HG02763 (cell line): Measurements from ENCODE around the gene KRTAP12-4.
"Not testable (repeated sequence)": the region's sequence is repeated elsewhere in the genome, so short reads cannot be mapped to it uniquely, and the experiment has no call there.

Experiments used
- ATAC-seq: cut with Tn5 transposase; IDR thresholded peaks from one replicate; pipeline ENCODE4 v1.9.1; 2021; ENCODE audit warnings: mild to moderate bottlenecking, moderate library complexity; ENCODE audit not compliant: unreplicated experiment

Gene KRTAP12-4

GRCh38 chr21:44637018-44637850, 17.2 kb downstream of the KRTAP12-4 start, which contains the start of gene KRTAP10-10:
Gene KRTAP10-10 (plus strand): TSS chr21:44637356. CDS start chr21:44637418, 62 bp downstream.
- no peak for ATAC-seq

- no peak for ATAC-seq
These were observed 18.0 kb downstream of the KRTAP12-4 start for GRCh38 chr21:44636209-44637017.

DNA sequence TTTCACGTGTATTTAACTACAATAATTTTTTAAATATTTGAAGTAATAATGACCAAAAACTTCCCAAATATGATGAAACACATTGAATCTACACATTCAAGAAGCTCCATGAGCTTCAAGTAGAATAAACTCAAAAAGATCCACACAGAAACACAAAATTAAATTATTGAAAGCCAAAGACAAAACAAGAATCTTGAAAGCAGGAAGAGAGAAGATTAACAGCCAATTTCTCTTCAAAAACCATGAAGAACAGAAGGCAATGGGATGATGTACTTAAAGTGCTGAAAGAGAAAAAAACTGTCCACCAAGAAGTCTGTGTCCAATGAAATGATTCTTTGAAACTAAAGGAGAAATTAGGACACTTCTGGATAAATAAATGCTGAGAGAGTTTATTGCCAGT, 22.4 kb downstream of the KRTAP12-4 start:
- ATAC-seq = no peak

- ATAC-seq = no peak
These were observed 24.0 kb downstream of the KRTAP12-4 start for GRCh38 chr21:44630440-44630839.

DNA sequence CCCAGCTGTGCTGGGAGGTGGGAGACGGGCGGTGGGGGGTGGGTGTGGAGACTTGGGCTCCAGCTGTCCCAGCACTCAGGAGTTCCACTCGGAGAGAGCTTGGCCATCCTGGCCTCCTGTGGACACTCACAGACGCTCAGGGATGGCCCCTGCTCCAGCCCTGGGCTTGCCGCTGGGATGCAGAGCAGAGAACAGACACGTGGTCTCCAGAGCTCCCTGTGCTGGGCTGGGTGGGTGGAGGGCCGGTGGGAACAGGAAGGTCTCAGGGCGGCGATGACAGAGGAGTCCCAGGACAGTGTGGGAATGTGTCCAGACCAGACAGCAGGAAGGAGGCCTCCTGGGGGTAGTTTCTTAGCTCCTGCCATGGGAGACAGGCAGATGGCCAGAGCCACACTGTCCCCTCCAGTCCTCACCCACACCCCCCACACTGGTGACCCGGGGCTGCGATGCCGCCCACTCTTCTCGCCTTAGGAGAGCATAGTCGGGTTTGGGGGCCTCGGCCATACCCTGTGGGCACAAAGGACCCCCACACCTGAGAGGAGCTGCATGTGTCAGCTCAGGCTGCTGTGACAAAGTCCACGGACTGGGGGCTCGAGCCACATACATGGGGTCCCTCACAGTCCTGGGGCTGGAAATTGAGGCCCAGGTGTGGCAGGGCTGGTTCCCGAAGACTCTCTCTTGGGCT, 25.6 kb downstream of the KRTAP12-4 start:
- ATAC-seq = no peak

GRCh38 chr21:44627831-44628233, 26.6 kb downstream of the KRTAP12-4 start:
- not testable (repeated sequence) for ATAC-seq

- ATAC-seq = not testable (repeated sequence)
These were observed 27.2 kb downstream of the KRTAP12-4 start for GRCh38 chr21:44627181-44627822.

DNA sequence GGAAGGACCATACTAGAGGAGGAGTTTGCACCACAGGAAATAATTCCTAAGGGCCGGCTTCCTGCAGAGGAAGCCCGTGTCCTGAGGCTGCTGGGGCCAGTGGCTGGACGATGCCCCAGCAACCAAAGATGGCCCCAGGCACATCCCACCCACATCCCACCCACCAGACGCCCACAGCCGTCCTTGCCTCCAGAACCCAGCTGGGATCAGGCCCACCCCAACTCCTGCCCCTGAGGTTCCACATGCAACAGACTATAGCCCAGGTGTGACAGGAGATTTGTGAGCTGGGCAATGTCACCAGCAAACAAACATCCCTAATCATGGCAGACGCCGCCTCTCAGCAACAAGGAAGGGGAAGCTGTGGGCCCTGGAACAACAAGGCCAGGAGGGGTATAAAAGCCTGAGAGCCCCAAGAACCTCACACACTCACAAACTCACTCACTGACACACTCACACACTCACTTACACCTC, 27.8 kb downstream of the KRTAP12-4 start, which contains the start of gene KRTAP10-9:
Gene KRTAP10-9, plus strand, starts transcription at position 421 of the 471 bp plus-strand sequence. CDS start 79 bp downstream, outside the sequence.
- ATAC-seq = no peak

GRCh38 chr21:44626262-44626661, 28.2 kb downstream of the KRTAP12-4 start:
- ATAC-seq = no peak

- ATAC-seq = no peak
These were observed 28.7 kb downstream of the KRTAP12-4 start for GRCh38 chr21:44625756-44626155.

GRCh38 chr21:44623575-44623974, 30.9 kb downstream of the KRTAP12-4 start:
- ATAC-seq = no peak

DNA sequence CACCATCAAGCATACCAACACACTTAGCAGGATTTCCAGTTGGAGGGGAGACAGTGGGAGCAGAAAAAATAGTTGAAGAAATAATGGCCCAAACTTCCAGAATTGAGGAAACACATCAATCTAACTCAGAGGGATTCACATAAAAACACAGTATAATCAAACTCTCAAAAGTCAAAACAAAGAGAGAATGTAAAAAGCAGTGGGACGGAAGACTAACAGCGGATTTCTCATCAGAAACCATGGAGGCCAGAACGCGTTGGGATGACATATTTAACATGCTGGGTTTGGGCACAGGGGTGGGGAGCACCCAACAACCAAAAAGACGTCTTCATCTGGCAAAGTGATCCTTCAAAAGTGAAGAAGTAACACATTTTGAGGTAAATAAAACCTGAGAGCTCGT, 34.6 kb downstream of the KRTAP12-4 start:
- no peak for ATAC-seq

DNA sequence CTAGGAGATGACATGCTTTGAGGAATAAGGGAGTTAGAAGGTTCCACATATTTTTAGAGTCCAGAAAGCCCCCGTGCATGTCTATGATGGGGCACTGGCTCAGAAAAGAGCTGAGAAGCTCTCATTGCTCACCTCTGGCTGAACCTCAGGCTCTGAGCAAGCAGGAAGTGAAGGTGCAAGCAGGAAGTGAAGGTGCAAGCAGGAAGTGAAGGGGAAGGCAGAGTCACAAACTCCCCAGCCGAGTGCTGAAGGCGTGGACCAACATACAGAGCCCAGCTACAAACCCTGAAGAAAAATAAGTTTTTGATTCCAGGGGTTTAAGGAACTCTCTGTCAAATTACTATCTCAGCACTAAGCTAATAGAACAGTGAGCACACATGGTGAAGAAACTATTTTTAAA, 35.5 kb downstream of the KRTAP12-4 start:
- ATAC-seq = no peak

DNA sequence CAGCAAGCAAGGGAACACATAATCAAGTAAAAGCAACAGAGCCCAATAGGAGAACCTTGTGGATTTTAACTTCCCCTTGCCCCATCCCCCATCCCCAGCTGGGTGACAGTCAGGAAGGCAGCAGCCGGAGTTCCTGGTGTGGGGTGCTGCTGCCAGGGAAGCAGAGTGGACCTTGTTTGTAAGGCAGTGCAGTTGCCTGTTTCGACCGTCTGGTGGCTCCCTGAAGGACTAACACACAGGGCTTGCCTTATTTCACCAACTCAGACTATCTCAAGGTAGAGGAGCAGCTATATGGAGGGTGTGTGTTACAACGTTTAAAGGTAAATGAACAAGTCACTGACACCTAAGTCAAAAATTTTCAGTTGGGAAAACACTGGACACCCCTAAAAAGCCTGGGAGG, 36.0 kb downstream of the KRTAP12-4 start:
- ATAC-seq = no peak

DNA sequence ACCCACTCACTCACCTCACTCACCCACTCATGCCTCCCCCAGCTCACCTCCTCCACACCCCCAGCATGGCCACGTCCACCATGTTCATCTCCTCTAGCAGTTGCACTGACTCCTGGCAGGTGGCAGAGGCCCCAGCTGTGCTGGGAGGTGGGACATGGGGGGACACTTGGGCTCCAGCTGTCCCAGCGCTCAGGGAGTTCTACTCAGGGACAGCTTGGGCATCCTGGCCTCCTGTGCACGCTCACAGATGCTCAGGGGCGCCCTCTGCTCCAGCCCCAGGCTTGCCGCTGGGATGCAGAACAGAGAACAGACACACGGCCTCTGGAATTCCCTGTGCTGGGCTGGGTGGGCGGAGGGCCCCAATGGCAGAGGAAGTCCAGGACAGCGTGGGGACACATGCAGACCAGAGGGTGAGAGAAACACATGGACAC, 37.4 kb downstream of the KRTAP12-4 start:
- ATAC-seq = no peak

GRCh38 chr21:44616591-44616926, 37.9 kb downstream of the KRTAP12-4 start:
- no peak for ATAC-seq

- no peak for ATAC-seq
These were observed 38.4 kb downstream of the KRTAP12-4 start for GRCh38 chr21:44615911-44616590.

- ATAC-seq = no peak
These were observed 39.0 kb downstream of the KRTAP12-4 start for GRCh38 chr21:44615466-44615865.

DNA sequence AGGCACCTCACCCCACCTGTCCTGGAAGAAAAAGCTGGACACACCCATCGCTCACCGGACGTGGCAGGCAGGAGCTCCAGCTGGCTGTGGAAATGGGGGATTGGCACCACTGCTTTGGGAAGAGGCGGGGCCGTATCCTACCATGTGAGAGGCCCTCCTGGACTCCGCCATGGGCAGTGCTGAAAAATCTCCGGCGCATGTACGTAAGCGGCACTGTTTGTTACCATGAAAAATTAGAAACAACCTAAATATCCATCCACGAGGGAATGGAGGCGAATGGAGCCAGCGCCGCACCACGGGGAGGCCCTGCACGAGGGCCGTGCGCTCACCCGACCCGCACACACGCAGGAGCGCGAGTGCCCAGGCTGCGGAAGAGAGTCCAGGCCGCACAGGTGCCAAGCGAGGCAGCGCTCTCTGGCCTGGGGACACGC, 39.5 kb downstream of the KRTAP12-4 start:
- no peak for ATAC-seq

GRCh38 chr21:44614161-44614631, 40.3 kb downstream of the KRTAP12-4 start:
- ATAC-seq = no peak
